Astrocyte (in vitro differentiated cells and primary cell): ENCODE data around the gene DHCR7.

Experiments
- EZH2 ChIP-seq: IDR thresholded peaks from 2 replicates; pipeline ENCODE4 v1.6.1; 2012; ENCODE audit warnings: mild to moderate bottlenecking, low read length, inconsistent platforms; ENCODE audit not compliant: insufficient read depth
- TF ChIP-seq, protein P1 (sequence below): IDR thresholded peaks from 2 replicates; pipeline ENCODE4 v1.5.1; 2011; ENCODE audit warnings: low read depth, mild to moderate bottlenecking, inconsistent platforms, low read length, moderate library complexity; ENCODE audit not compliant: insufficient read depth

- TF ChIP-seq, protein P1, sequence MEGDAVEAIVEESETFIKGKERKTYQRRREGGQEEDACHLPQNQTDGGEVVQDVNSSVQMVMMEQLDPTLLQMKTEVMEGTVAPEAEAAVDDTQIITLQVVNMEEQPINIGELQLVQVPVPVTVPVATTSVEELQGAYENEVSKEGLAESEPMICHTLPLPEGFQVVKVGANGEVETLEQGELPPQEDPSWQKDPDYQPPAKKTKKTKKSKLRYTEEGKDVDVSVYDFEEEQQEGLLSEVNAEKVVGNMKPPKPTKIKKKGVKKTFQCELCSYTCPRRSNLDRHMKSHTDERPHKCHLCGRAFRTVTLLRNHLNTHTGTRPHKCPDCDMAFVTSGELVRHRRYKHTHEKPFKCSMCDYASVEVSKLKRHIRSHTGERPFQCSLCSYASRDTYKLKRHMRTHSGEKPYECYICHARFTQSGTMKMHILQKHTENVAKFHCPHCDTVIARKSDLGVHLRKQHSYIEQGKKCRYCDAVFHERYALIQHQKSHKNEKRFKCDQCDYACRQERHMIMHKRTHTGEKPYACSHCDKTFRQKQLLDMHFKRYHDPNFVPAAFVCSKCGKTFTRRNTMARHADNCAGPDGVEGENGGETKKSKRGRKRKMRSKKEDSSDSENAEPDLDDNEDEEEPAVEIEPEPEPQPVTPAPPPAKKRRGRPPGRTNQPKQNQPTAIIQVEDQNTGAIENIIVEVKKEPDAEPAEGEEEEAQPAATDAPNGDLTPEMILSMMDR, result no peak
- no peak for TF ChIP-seq EZH2
Observed at GRCh38 chr11:71391796-71392195, 56.4 kb downstream of the DHCR7 start.
